PC-3 (cell line): ENCODE results near the gene KNG1.

Source experiments
- EZH2 ChIP-seq: fragments of 300-600 bp; sonication (generic); IDR thresholded peaks from one replicate; pipeline ENCODE4 v1.6.1; 2017; ENCODE audit warnings: antibody characterized with exemption, mild to moderate bottlenecking, low read length; ENCODE audit not compliant: unreplicated experiment
- TF ChIP-seq, protein P1 (sequence below): fragments of 300-600 bp; sonication (generic); conservative IDR thresholded peaks from 2 replicates; pipeline ENCODE4 v1.5.1; 2017; ENCODE audit warnings: antibody characterized with exemption, low read depth, mild to moderate bottlenecking, low read length

DNA sequence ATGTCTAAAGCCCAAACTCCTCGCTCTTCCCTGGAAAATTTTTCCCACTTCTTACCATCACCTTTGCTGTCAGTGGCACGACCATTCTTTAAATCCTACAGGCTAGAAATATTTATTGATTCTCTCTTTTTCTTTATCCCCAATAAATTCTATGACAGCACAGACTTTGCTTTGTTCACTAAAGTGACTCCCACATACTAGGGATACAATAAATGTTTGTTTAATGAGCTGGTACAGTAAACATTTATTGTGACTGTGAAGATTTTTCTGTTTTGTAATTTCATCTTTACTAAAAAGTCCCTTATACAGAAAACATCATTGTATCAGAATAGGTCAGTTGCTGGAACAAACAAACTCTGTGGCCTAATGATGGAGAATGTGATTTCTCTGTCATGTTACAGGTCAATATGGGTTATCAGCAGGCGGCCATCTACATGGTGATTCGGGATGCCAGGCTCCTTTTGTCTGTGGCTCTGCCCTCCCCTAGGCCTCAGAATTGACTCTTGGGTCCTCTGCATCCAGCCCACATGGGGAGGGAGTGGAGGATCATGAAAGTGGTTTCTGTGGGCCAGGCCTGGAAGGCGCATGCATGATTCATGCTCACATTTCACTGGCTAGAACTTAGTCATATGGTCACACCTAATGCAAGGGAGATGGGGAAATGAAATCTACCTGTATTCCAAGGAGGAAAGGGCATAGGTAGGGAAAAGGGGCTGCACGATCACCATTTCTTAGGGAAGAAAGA, 22.7 kb upstream of the KNG1 start:
- TF ChIP-seq, protein P1, sequence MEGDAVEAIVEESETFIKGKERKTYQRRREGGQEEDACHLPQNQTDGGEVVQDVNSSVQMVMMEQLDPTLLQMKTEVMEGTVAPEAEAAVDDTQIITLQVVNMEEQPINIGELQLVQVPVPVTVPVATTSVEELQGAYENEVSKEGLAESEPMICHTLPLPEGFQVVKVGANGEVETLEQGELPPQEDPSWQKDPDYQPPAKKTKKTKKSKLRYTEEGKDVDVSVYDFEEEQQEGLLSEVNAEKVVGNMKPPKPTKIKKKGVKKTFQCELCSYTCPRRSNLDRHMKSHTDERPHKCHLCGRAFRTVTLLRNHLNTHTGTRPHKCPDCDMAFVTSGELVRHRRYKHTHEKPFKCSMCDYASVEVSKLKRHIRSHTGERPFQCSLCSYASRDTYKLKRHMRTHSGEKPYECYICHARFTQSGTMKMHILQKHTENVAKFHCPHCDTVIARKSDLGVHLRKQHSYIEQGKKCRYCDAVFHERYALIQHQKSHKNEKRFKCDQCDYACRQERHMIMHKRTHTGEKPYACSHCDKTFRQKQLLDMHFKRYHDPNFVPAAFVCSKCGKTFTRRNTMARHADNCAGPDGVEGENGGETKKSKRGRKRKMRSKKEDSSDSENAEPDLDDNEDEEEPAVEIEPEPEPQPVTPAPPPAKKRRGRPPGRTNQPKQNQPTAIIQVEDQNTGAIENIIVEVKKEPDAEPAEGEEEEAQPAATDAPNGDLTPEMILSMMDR: no peak
- no peak for TF ChIP-seq EZH2
